Peyer's patch (tissue), 4 donors: ENCODE measurements around the gene BTBD1.

Experiments used
- CTCF ChIP-seq, 6 experiments: fragments of 450-650 bp in 4 of 6; fragments of 200-600 bp in 2 of 6; sonication (generic) in 1 of 6; IDR thresholded peaks; one replicate each; pipeline ENCODE4 v1.5.1; 2017 to 2019; ENCODE audit warnings: antibody characterized with exemption in 6 of 6, mild to moderate bottlenecking in 3 of 6, moderate library complexity in 1 of 6
- POLR2A ChIP-seq, 2 donors: fragments of 450-650 bp; IDR thresholded peaks; one replicate each; pipeline ENCODE4 v1.5.1; 2017; ENCODE audit warnings: antibody characterized with exemption in 2 of 2, mild to moderate bottlenecking in 2 of 2, moderate library complexity in 2 of 2

- TF ChIP-seq CTCF (IDR thresholded peaks at IDR 0.05), result no peak
- TF ChIP-seq POLR2A (IDR thresholded peaks at IDR 0.05), result no peak
Observed at GRCh38 chr15:83081256-83082014, 14.4 kb upstream of the BTBD1 start.
